ENCODE results near the gene PDZD2.
A peak's percentile ranks its signal among the peaks of the same experiment; 100 is the strongest.

The PDZD2 gene

GRCh38 chr5:31861601-31862000 is 222.7 kb downstream of the PDZD2 start:
- Histone ChIP-seq H3K9ac (ENCODE audit: low read depth, low read length) (no peak overlapping the region), H3K4me3 (ENCODE audit: low read depth, low read length) (no peak overlapping the region), H3K27me3 (ENCODE audit: control insufficient read depth, insufficient read depth, low read length) (no peaks in the 10 kb centered on the region), H3K36me3 (ENCODE audit: control insufficient read depth, insufficient read depth, low read length) (no peaks in the 10 kb centered on the region), H3K9me3 (ENCODE audit: control insufficient read depth, insufficient read depth, low read length) (no peaks in the 10 kb centered on the region), H3K4me1 (ENCODE audit: control insufficient read depth, insufficient read depth, low read length) (no peaks in the 10 kb centered on the region)

DNA sequence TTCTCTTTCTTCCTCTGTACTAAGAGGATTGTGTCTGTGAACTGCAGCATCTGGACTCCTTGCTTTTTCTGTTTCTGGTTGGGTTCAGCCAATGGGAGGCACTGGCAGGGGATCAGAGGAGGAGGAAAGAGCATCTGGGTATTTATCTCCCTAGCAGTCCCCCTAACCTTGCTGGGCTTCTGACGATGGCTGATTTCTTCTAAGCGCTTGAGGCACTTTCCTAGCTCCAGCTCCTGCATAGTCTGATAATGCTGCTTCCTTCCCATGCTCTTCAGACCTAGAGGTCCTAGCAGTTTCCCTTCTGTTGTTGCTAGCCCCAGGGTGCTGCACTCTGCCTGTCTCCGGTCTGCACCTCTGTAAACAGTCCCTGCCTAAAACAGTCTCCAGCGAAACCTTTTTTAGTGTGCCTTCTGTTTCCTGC is 225.1 kb downstream of the PDZD2 start:
- Histone ChIP-seq H3K27me3 (ENCODE audit: control insufficient read depth, insufficient read depth, low read length) (no peaks in the 10 kb centered on the region), H3K36me3 (ENCODE audit: control insufficient read depth, insufficient read depth, low read length) (no peaks in the 10 kb centered on the region), H3K9me3 (ENCODE audit: control insufficient read depth, insufficient read depth, low read length) (no peaks in the 10 kb centered on the region), H3K4me3 (ENCODE audit: low read depth, low read length) (no peak overlapping the region), H3K4me1 (ENCODE audit: control insufficient read depth, insufficient read depth, low read length) (no peaks in the 10 kb centered on the region), H3K9ac (ENCODE audit: low read depth, low read length) (no peak overlapping the region)

DNA sequence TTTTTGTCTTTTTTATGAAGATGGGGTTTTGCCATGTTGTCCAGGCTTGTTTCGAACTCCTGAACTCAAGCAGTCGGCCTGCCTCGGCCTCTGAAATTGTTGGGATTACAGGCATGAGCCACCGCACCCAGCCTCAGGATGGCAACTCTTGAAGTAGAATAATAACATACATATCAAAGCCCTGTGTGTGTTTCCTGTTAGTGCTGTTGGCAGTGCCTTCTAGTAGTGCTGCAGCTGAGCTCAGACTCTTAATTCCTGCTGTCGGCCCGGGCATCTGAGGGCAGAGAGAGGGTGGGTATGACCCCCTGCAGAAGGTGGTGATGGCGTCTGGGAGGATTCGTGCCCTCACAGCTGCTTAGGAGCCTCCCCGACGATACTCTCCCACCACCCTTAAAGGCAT is 227.2 kb downstream of the PDZD2 start:
- Histone ChIP-seq H3K4me1 (ENCODE audit: control insufficient read depth, insufficient read depth, low read length) (no peaks in the 10 kb centered on the region), H3K27me3 (ENCODE audit: control insufficient read depth, insufficient read depth, low read length) (no peaks in the 10 kb centered on the region), H3K9ac (ENCODE audit: low read depth, low read length) (no peak overlapping the region), H3K4me3 (ENCODE audit: low read depth, low read length) (no peak overlapping the region), H3K36me3 (ENCODE audit: control insufficient read depth, insufficient read depth, low read length) (no peaks in the 10 kb centered on the region), H3K9me3 (ENCODE audit: control insufficient read depth, insufficient read depth, low read length) (no peaks in the 10 kb centered on the region)

DNA sequence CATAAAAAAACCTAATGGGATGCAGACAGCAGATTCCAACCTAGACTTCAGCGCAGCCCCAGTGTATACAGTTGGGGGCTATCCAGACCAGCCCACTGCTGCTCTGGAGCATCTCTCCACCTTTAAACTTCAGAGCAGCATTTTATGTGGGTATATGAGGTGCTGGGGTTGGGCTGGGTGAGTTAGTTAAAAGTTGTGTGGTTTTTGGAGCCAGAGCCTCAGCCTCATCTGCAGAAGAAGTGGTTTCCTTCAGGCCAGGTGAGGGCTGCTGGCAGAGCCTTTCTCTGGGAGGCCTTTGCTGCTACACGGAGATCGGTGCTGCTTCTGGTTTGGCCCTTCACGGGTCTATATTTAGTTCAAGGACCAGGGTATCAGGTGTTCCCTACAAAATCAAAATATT is 228.3 kb downstream of the PDZD2 start:
- Histone ChIP-seq H3K9ac (ENCODE audit: low read depth, low read length) (peak overlapping the region; percentile 47), H3K4me1 (ENCODE audit: control insufficient read depth, insufficient read depth, low read length) (no peaks in the 10 kb centered on the region), H3K27me3 (ENCODE audit: control insufficient read depth, insufficient read depth, low read length) (no peaks in the 10 kb centered on the region), H3K4me3 (ENCODE audit: low read depth, low read length) (no peak overlapping the region), H3K36me3 (ENCODE audit: control insufficient read depth, insufficient read depth, low read length) (no peaks in the 10 kb centered on the region), H3K9me3 (ENCODE audit: control insufficient read depth, insufficient read depth, low read length) (no peaks in the 10 kb centered on the region)

GRCh38 chr5:31880449-31880848 is 241.5 kb downstream of the PDZD2 start:
- H3K4me3 ChIP-seq (ENCODE audit: low read depth, low read length), result no peak overlapping the region
- no peaks in the 10 kb centered on the region for H3K27me3 ChIP-seq (ENCODE audit: control insufficient read depth, insufficient read depth, low read length)
- no peaks in the 10 kb centered on the region for H3K9me3 ChIP-seq (ENCODE audit: control insufficient read depth, insufficient read depth, low read length)
- no peaks in the 10 kb centered on the region for H3K36me3 ChIP-seq (ENCODE audit: control insufficient read depth, insufficient read depth, low read length)
- no peaks in the 10 kb centered on the region for H3K4me1 ChIP-seq (ENCODE audit: control insufficient read depth, insufficient read depth, low read length)
- H3K9ac ChIP-seq (ENCODE audit: low read depth, low read length), result no peak overlapping the region

DNA sequence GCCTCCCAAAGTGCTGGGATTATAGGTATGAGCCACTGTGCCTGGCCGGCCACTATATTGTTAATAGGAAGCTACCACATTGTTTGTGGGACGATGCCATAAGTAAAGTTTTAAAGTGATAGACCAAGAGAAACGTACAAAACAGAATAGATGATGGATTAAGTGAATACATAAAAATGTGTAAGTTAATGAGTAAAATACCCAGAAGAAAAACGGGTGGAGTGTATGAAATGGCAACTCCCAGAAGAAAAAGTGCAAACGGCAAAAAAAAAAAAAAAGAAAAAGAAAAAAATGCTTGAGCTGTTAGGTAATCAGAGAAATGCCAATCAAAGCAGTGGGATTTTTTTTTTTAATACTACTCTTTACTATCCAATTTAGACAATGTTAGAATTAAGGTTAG is 246.0 kb downstream of the PDZD2 start:
- H3K27me3 ChIP-seq (ENCODE audit: control insufficient read depth, insufficient read depth, low read length), result no peaks in the 10 kb centered on the region
- no peak overlapping the region for H3K9ac ChIP-seq (ENCODE audit: low read depth, low read length)
- no peak overlapping the region for H3K4me3 ChIP-seq (ENCODE audit: low read depth, low read length)
- no peaks in the 10 kb centered on the region for H3K9me3 ChIP-seq (ENCODE audit: control insufficient read depth, insufficient read depth, low read length)
- peaks cover 9% of the 10 kb centered on the region for H3K4me1 ChIP-seq (ENCODE audit: control insufficient read depth, insufficient read depth, low read length)
- H3K36me3 ChIP-seq (ENCODE audit: control insufficient read depth, insufficient read depth, low read length), result no peaks in the 10 kb centered on the region

DNA sequence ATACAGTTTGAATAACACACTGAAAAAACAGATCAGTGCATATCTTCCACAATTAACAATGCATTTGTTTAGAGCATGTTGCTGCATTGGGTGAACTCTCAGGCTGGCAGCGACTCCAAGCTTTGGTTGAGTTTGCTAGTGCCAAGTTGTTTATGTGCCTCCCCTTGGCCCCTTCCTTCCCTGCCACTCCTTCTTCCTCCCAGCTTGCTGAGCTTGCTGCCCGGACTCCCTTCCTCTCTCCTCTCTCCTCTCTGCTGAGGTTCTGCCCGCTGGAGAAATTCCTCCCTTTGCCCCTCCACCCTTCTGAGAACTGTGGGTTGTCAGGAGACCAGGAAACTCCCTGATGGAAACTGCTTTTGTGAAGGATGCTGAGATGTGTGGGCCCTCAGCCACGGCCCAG is 247.3 kb downstream of the PDZD2 start:
- no peak overlapping the region for H3K4me3 ChIP-seq (ENCODE audit: low read depth, low read length)

GRCh38 chr5:31887556-31887955 is 248.6 kb downstream of the PDZD2 start:
- Histone ChIP-seq H3K9ac (ENCODE audit: low read depth, low read length) (no peak overlapping the region), H3K4me1 (ENCODE audit: control insufficient read depth, insufficient read depth, low read length) (peaks cover 9% of the 10 kb centered on the region), H3K27me3 (ENCODE audit: control insufficient read depth, insufficient read depth, low read length) (no peaks in the 10 kb centered on the region), H3K9me3 (ENCODE audit: control insufficient read depth, insufficient read depth, low read length) (no peaks in the 10 kb centered on the region), H3K36me3 (ENCODE audit: control insufficient read depth, insufficient read depth, low read length) (no peaks in the 10 kb centered on the region), H3K4me3 (ENCODE audit: low read depth, low read length) (no peak overlapping the region)

More for the DNA sequence above, 247.3 kb downstream of the PDZD2 start:
- Histone ChIP-seq H3K4me1 (ENCODE audit: control insufficient read depth, insufficient read depth, low read length) (peaks cover 9% of the 10 kb centered on the region), H3K27me3 (ENCODE audit: control insufficient read depth, insufficient read depth, low read length) (no peaks in the 10 kb centered on the region), H3K9me3 (ENCODE audit: control insufficient read depth, insufficient read depth, low read length) (no peaks in the 10 kb centered on the region), H3K36me3 (ENCODE audit: control insufficient read depth, insufficient read depth, low read length) (no peaks in the 10 kb centered on the region), H3K9ac (ENCODE audit: low read depth, low read length) (no peak overlapping the region)

DNA sequence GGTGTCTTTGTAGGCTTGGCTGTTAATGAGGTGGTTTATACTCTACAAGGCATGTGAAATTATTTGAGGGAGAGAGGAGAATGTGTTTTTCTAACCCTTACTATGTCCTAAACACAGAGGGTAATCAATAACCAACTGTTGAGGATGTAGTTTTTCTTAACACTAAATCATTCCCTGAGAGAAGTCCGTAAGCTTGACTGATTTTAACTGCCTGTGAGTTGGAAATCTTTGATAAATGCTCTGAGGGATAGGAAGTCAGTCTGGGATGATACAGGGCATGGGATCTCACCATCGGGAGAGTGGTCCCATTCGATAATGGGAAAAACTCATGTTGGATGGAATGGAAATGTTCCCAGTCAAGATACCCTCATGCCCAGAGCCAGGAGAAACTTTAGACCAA is 249.6 kb downstream of the PDZD2 start:
- H3K4me3 ChIP-seq (ENCODE audit: low read depth, low read length), result no peak overlapping the region
- no peaks in the 10 kb centered on the region for H3K27me3 ChIP-seq (ENCODE audit: control insufficient read depth, insufficient read depth, low read length)
- no peaks in the 10 kb centered on the region for H3K9me3 ChIP-seq (ENCODE audit: control insufficient read depth, insufficient read depth, low read length)
- H3K9ac ChIP-seq (ENCODE audit: low read depth, low read length), result no peak overlapping the region
- H3K36me3 ChIP-seq (ENCODE audit: control insufficient read depth, insufficient read depth, low read length), result no peaks in the 10 kb centered on the region
- peaks cover 9% of the 10 kb centered on the region for H3K4me1 ChIP-seq (ENCODE audit: control insufficient read depth, insufficient read depth, low read length)

GRCh38 chr5:31889001-31889561 is 250.2 kb downstream of the PDZD2 start:
- H3K4me3 ChIP-seq (ENCODE audit: low read depth, low read length), result no peak overlapping the region
- H3K27me3 ChIP-seq (ENCODE audit: control insufficient read depth, insufficient read depth, low read length), result no peaks in the 10 kb centered on the region
- no peaks in the 10 kb centered on the region for H3K9me3 ChIP-seq (ENCODE audit: control insufficient read depth, insufficient read depth, low read length)
- H3K4me1 ChIP-seq (ENCODE audit: control insufficient read depth, insufficient read depth, low read length), result peaks cover 9% of the 10 kb centered on the region
- H3K36me3 ChIP-seq (ENCODE audit: control insufficient read depth, insufficient read depth, low read length), result no peaks in the 10 kb centered on the region
- H3K9ac ChIP-seq (ENCODE audit: low read depth, low read length), result no peak overlapping the region

DNA sequence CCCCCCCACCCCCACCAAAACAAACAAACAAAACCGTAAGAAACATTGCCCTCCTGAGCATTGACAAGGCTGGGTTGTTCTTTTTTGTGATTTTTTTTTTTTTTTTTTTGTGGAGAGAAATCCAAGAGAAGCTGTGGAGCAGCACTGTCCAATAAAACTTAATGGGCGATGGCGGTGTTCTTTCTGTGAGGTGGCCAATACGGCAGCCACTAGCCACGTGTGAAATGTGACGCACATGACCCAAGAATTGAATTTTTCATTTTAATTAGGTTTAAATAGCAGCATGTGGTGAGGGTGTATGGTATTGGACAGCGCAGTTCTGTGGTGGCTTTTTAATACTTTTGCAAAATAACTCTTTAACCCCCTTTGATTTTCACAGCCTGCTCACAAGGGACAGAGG is 251.1 kb downstream of the PDZD2 start:
- Histone ChIP-seq H3K36me3 (ENCODE audit: control insufficient read depth, insufficient read depth, low read length) (no peaks in the 10 kb centered on the region), H3K9ac (ENCODE audit: low read depth, low read length) (no peak overlapping the region), H3K9me3 (ENCODE audit: control insufficient read depth, insufficient read depth, low read length) (no peaks in the 10 kb centered on the region), H3K27me3 (ENCODE audit: control insufficient read depth, insufficient read depth, low read length) (no peaks in the 10 kb centered on the region), H3K4me1 (ENCODE audit: control insufficient read depth, insufficient read depth, low read length) (peaks cover 9% of the 10 kb centered on the region), H3K4me3 (ENCODE audit: low read depth, low read length) (no peak overlapping the region)

- no peaks in the 10 kb centered on the region for H3K36me3 ChIP-seq (ENCODE audit: control insufficient read depth, insufficient read depth, low read length)
- no peak overlapping the region for H3K4me3 ChIP-seq (ENCODE audit: low read depth, low read length)
- no peaks in the 10 kb centered on the region for H3K9me3 ChIP-seq (ENCODE audit: control insufficient read depth, insufficient read depth, low read length)
- peaks cover 6% of the 10 kb centered on the region for H3K4me1 ChIP-seq (ENCODE audit: control insufficient read depth, insufficient read depth, low read length)
- no peak overlapping the region for H3K9ac ChIP-seq (ENCODE audit: low read depth, low read length)
- no peaks in the 10 kb centered on the region for H3K27me3 ChIP-seq (ENCODE audit: control insufficient read depth, insufficient read depth, low read length)
Measured at GRCh38 chr5:31894141-31894540, 255.2 kb downstream of the PDZD2 start.
